ENCODE measurements around the gene NBAS.

DNA sequence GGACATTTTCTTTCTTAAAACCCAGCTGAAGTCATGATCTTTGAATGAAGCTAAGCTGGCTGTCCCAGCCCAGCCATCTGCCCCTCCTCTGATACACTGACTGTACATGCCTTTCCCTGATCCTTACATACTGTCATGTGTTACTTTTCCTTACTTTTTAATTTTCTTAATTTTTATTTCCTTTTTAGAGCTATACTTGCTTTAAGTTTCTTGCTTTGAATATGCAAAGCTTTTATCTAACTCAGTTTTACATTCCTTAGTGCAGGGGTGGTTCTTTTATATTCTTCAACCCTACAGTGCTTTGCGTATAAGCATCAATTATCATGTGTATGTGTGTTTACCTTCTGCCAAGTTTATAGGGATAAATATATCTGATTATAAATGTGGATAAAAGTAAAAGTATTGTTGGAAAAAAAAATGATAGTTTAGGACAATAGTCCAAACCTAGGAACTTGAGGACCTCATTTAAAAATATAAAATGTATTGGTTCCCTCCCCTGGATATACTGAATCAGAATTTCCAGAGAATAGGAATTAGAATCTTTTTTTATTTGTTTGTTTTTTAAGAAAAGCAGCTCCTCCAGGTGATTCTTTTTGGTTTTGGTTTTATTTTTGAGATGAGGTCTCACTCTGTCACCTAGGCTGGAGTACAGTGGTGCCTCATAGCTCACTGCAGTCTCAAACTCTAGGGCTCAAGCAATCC is 48.4 kb upstream of the NBAS start:
- TF ChIP-seq POLR2A (IDR thresholded peaks at IDR 0.05) = no peak
- TF ChIP-seq CTCF (IDR thresholded peaks at IDR 0.05 in 4 of 5, conservative IDR thresholded peaks at IDR 0.05 in 1 of 5) = no peak
